Activated CD8-positive, alpha-beta T cell treated with anti-CD3 and anti-CD28 coated beads for 36 hours (primary cell): ENCODE measurements around the gene PTPN20. TPM values are rescaled to one million over a fixed set of nuclear protein-coding genes. Genes with fewer than 3 reads are reported as not detected.

ENCODE experiments used
- ATAC-seq: fragments of 200-7000 bp; cut with Tn5 transposase; one replicate; pipeline ENCODE4 v1.10.0; 2021; ENCODE audit warnings: mild to moderate bottlenecking, moderate library complexity
- CTCF ChIA-PET: fragments of 350-600 bp; sonication (Branson Sonifier 250); formaldehyde crosslinking; loops from one replicate; lab custom pipeline; 2021; ENCODE audit warnings: antibody characterized with exemption; lab: Charles Lee
- POLR2A ChIA-PET: fragments of 350-600 bp; sonication (Branson Sonifier 250); formaldehyde crosslinking; loops from one replicate; lab custom pipeline; 2021; ENCODE audit warnings: antibody characterized with exemption; lab: Charles Lee
- DNase-seq: peaks from one replicate; pipeline ENCODE4 v3.0.0-alpha.2; 2020
- H3K27ac Mint-ChIP-seq: one replicate; pipeline ENCODE4 v1.8.0; 2021; ENCODE audit warnings: mild to moderate bottlenecking, mixed read lengths
- H3K27me3 Mint-ChIP-seq: one replicate; pipeline ENCODE4 v1.8.0; 2021; ENCODE audit warnings: mixed read lengths
- H3K36me3 Mint-ChIP-seq: one replicate; pipeline ENCODE4 v1.8.0; 2021; ENCODE audit warnings: low read depth, mixed read lengths
- H3K4me1 Mint-ChIP-seq: one replicate; pipeline ENCODE4 v1.8.0; 2021; ENCODE audit warnings: low read depth, mixed read lengths
- H3K4me3 Mint-ChIP-seq: one replicate; pipeline ENCODE4 v1.8.0; 2021; ENCODE audit warnings: mild to moderate bottlenecking, moderate library complexity, mixed read lengths
- H3K9me3 Mint-ChIP-seq: one replicate; pipeline ENCODE4 v1.8.0; 2021; ENCODE audit warnings: mixed read lengths
- intact Hi-C: fragments of 100-400 bp; cut with micrococcal nuclease; formaldehyde crosslinking; loops from one replicate; pipeline ENCODE4 v1.10.0; 2022
- total RNA-seq, 2 experiments: library from RNA; stranded (reverse); gene quantifications; one replicate each; pipeline ENCODE4 v1.2.3, GENCODE V29; 2021
- TF ChIP-seq, protein P1 (sequence below): fragments of 200-600 bp; IDR thresholded peaks from one replicate; pipeline ENCODE4 v1.8.0; 2022; ENCODE audit warnings: antibody characterized with exemption, mild to moderate bottlenecking

PTPN20 gene
- total RNA-seq, 2 experiments from 2014 or later, result 0.11 to 0.47 TPM

DNA sequence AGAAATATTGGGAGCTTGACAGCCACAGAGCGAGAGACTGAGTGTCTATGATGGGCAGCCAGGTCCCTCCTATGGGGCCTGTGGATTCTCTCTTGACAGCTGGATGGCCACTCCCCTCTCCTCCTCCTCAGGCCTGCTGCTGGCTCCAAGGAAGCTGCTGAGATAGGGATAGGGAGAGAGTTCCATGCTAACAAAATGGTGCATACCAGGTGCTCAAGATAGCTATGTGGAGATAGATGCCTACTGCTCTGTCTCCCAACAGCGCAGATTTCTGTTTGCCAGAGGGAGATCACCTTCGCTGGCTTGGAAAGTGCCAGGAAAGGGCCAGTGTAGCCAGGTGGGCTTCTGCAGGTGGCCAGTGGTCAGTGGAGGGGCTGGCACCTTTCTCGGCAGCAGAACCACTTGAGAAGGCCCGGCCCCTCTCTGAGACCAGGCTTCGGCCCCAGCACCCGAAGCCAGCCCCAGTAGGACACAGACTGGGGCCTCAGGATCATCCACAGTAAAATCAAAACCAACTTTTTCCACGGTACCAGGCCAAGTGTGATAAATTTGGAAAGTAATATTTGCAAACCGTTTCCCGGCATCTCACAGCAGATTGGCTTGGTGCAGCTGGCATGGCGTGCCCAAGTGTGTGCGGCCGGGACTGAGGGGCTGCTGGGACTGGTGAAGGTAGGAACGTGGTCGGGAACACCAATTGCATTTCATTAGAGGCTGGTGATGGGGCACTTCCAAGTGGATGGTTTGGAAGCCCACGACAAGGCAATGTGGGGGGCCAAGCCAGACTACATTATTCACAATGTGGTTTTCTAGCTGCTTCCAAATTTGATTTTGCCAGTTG is 139.6 kb downstream of the PTPN20 start:
- peaks cover 20% of the 10 kb centered on the region for H3K4me1 Mint-ChIP-seq
- H3K4me3 Mint-ChIP-seq, result no peak overlapping the region
- intact Hi-C loops, result no loop called here
- ChIA-PET CTCF (interaction anchor here (1.5 to 1.8 kb wide), 2 partner anchors 26 to 261 kb away, joined by 4 to 7 read pairs; no protein-coding TSS in a partner anchor), POLR2A (no interaction called here)
- no peaks in the 10 kb centered on the region for H3K27me3 Mint-ChIP-seq
- TF ChIP-seq, protein P1, sequence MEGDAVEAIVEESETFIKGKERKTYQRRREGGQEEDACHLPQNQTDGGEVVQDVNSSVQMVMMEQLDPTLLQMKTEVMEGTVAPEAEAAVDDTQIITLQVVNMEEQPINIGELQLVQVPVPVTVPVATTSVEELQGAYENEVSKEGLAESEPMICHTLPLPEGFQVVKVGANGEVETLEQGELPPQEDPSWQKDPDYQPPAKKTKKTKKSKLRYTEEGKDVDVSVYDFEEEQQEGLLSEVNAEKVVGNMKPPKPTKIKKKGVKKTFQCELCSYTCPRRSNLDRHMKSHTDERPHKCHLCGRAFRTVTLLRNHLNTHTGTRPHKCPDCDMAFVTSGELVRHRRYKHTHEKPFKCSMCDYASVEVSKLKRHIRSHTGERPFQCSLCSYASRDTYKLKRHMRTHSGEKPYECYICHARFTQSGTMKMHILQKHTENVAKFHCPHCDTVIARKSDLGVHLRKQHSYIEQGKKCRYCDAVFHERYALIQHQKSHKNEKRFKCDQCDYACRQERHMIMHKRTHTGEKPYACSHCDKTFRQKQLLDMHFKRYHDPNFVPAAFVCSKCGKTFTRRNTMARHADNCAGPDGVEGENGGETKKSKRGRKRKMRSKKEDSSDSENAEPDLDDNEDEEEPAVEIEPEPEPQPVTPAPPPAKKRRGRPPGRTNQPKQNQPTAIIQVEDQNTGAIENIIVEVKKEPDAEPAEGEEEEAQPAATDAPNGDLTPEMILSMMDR, result no peak
- H3K9me3 Mint-ChIP-seq, result no peaks in the 10 kb centered on the region
- no peak overlapping the region for H3K27ac Mint-ChIP-seq
- no peak for ATAC-seq
- no peaks in the 10 kb centered on the region for H3K36me3 Mint-ChIP-seq
- no peak for DNase-seq

DNA sequence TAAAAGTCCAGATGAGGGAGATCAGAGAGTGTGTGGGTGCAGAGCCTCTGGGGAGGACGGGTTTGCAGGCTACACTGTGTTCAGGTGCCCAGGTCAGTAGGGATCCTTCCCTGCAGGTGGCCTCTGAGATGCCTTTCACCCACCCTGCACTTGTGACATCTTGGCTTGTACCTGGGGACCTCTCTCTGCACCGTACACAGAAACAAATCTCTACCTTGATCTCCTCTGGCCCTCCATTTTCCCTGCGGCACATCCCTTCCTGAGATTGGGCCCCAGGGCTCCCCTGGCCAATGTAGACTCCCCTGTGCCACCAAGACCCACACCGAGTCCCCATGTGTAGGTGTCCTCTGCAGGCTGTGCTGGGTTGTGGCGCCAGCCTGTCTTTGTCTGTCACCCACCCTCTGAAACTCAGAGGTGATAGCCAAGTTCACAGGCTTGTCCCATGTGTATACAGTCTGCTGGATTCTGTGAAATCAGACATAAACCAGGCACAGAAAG is 140.6 kb downstream of the PTPN20 start:
- H3K4me3 Mint-ChIP-seq, result no peak overlapping the region
- TF ChIP-seq, protein P1, result no peak
- DNase-seq (no peak), ATAC-seq (no peak)
- H3K9me3 Mint-ChIP-seq, result no peaks in the 10 kb centered on the region
- H3K27ac Mint-ChIP-seq, result no peak overlapping the region
- POLR2A ChIA-PET, result no interaction called here
- intact Hi-C loops, result no loop called here
- peaks cover 23% of the 10 kb centered on the region for H3K4me1 Mint-ChIP-seq
- CTCF ChIA-PET, result interaction anchor here (1.5 to 1.8 kb wide), 2 partner anchors 27 to 260 kb away, joined by 4 to 7 read pairs; no protein-coding TSS in a partner anchor
- no peaks in the 10 kb centered on the region for H3K27me3 Mint-ChIP-seq
- H3K36me3 Mint-ChIP-seq, result no peaks in the 10 kb centered on the region
